Measurements from ENCODE around the gene SEMA3C. TPM values are rescaled to one million over a fixed set of nuclear protein-coding genes. Genes with fewer than 3 reads are reported as not detected.

The SEMA3C gene
- total RNA-seq, 1 donor from 2014 or later: 0.26 TPM

- Mint-ChIP-seq H3K9me3 (ENCODE audit: unreplicated experiment) (no peaks in the 10 kb centered on the region), H3K36me3 (ENCODE audit: low read depth, unreplicated experiment) (no peaks in the 10 kb centered on the region), H3K27ac (ENCODE audit: unreplicated experiment) (no peak overlapping the region), H3K4me1 (ENCODE audit: unreplicated experiment) (no peaks in the 10 kb centered on the region), H3K27me3 (ENCODE audit: unreplicated experiment) (peaks cover 1% of the 10 kb centered on the region), H3K4me3 (ENCODE audit: unreplicated experiment) (no peak overlapping the region)
- DNase-seq (ENCODE audit: low spot score): no peak
- TF ChIP-seq CTCF (IDR thresholded peaks at IDR 0.05; ENCODE audit: unreplicated experiment): no peak
Measured at GRCh38 chr7:80841423-80841955, 77.4 kb downstream of the SEMA3C start.

GRCh38 chr7:80840681-80841080 lies 78.2 kb downstream of the SEMA3C start:
- H3K4me1 Mint-ChIP-seq (ENCODE audit: unreplicated experiment): no peaks in the 10 kb centered on the region
- no peaks in the 10 kb centered on the region for H3K9me3 Mint-ChIP-seq (ENCODE audit: unreplicated experiment)
- H3K4me3 Mint-ChIP-seq (ENCODE audit: unreplicated experiment): no peak overlapping the region
- no peaks in the 10 kb centered on the region for H3K36me3 Mint-ChIP-seq (ENCODE audit: low read depth, unreplicated experiment)
- no peaks in the 10 kb centered on the region for H3K27me3 Mint-ChIP-seq (ENCODE audit: unreplicated experiment)
- H3K27ac Mint-ChIP-seq (ENCODE audit: unreplicated experiment): no peak overlapping the region
- TF ChIP-seq CTCF (IDR thresholded peaks at IDR 0.05; ENCODE audit: unreplicated experiment): no peak
- DNase-seq (ENCODE audit: low spot score): no peak

GRCh38 chr7:80839855-80840254 lies 79.0 kb downstream of the SEMA3C start:
- Mint-ChIP-seq H3K4me1 (ENCODE audit: unreplicated experiment) (no peaks in the 10 kb centered on the region), H3K27ac (ENCODE audit: unreplicated experiment) (no peak overlapping the region), H3K4me3 (ENCODE audit: unreplicated experiment) (no peak overlapping the region), H3K27me3 (ENCODE audit: unreplicated experiment) (no peaks in the 10 kb centered on the region), H3K36me3 (ENCODE audit: low read depth, unreplicated experiment) (no peaks in the 10 kb centered on the region), H3K9me3 (ENCODE audit: unreplicated experiment) (no peaks in the 10 kb centered on the region)
- no peak for DNase-seq (ENCODE audit: low spot score)
- TF ChIP-seq CTCF (IDR thresholded peaks at IDR 0.05; ENCODE audit: unreplicated experiment): no peak

- Mint-ChIP-seq H3K4me1 (ENCODE audit: unreplicated experiment) (no peaks in the 10 kb centered on the region), H3K36me3 (ENCODE audit: low read depth, unreplicated experiment) (no peaks in the 10 kb centered on the region), H3K27me3 (ENCODE audit: unreplicated experiment) (no peaks in the 10 kb centered on the region), H3K27ac (ENCODE audit: unreplicated experiment) (no peak overlapping the region), H3K9me3 (ENCODE audit: unreplicated experiment) (no peaks in the 10 kb centered on the region), H3K4me3 (ENCODE audit: unreplicated experiment) (no peak overlapping the region)
- no peak for TF ChIP-seq CTCF (IDR thresholded peaks at IDR 0.05; ENCODE audit: unreplicated experiment)
- DNase-seq (ENCODE audit: low spot score): no peak
Measured at GRCh38 chr7:80838643-80839042, 80.2 kb downstream of the SEMA3C start.

GRCh38 chr7:80837345-80837744 lies 81.5 kb downstream of the SEMA3C start:
- Mint-ChIP-seq H3K4me1 (ENCODE audit: unreplicated experiment) (no peaks in the 10 kb centered on the region), H3K36me3 (ENCODE audit: low read depth, unreplicated experiment) (no peaks in the 10 kb centered on the region), H3K9me3 (ENCODE audit: unreplicated experiment) (no peaks in the 10 kb centered on the region), H3K4me3 (ENCODE audit: unreplicated experiment) (no peak overlapping the region), H3K27ac (ENCODE audit: unreplicated experiment) (no peak overlapping the region), H3K27me3 (ENCODE audit: unreplicated experiment) (no peaks in the 10 kb centered on the region)
- no peak for TF ChIP-seq CTCF (IDR thresholded peaks at IDR 0.05; ENCODE audit: unreplicated experiment)
- no peak for DNase-seq (ENCODE audit: low spot score)
